ENCODE measurements around the gene KRTAP12-4. TPM values are rescaled to one million over a fixed set of nuclear protein-coding genes. Genes with fewer than 3 reads are reported as not detected.
"Not testable (repeated sequence)": the region's sequence is repeated elsewhere in the genome, so short reads cannot be mapped to it uniquely, and the experiment has no call there.

KRTAP12-4 gene, protein sequence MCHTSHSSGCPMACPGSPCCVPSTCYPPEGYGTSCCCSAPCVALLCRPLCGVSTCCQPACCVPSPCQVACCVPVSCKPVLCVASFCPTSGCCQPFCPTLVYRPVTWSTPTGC
- not detected for polyA plus RNA-seq

DNA sequence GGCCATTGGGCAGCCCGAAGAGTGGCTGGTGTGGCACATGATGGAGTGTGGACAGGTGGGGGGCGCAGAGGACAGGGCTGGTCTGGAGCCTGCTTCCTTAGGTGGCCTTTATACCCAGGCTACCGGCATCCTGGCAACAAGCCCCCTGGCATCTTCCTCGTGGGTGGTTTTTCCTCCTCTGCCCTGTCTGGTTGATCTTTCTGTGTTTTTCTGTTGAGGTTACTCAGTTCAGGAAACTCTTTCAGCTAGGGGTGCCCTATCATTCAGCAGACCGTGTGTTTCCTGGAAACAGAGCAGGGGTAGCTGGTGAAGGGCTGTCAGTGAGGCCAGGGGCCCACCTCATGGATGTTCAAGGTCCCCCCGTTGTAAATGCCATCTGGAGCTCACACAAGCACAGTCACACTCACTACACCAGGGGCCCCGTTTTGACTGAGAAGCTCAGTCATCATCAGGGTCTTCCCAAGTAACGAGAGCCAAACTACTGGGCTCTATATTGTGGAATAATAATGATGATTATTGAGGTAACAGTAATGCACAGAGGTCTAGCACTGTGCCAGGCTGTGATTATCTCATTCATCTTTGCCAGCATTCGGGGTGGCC, at the start of gene KRTAP12-4:
TSS of gene KRTAP12-4 (minus strand) at position 84 of the 600 bp plus-strand sequence. CDS start at position 39, 45 bp downstream.
- H3K27ac ChIP-seq (ENCODE audit: low read depth, low read length): no peak within 1 kb of the TSS
- WGBS, 3 donors: 66 to 67% (median 66%) methylated on average over 8 to 9 of the region's 9 CpGs

DNA sequence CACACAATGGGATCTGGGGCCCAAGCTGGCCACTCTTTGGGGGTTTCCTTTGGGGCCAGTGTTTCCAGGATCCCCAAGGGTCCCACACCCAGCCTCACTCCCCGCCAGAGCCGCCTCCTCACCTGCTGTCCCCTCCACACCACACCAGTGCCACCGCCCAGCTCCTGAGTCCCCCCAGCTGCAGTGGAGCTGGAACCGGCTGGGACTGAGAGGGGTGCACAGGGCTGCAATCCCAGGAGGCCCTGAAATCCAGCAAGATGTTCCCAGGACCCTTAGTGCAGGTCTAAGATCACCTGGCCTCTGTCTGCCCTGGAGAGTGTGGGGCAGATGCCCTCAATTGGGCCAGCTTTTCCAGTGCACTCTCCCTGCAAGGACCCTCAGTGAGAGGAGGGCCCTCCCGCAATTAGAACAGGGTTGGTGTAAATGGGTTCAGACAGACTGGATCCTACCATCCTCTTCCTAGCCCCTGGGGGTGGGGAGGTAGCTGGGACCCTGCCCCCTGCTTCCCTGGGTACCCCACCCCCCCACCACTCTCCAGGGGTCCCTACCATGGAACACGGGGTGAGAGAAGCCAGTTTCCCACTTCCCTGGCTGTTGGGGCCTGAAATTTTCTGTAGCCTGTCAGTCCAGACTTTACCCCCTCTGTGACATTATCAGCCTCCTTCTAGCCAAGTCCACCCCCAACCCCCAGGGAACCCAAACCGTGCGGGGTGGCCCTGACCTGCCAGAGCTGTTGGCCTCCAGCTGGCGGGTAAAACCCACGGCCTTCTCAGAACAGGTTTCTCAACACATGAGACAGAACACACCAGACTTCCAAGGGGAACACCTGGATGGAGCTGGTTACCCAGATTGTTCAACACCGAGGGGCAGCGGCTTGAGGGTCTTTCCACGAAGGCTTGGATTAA, 49.5 kb upstream of the KRTAP12-4 start:
- no peak overlapping the region for H3K27ac ChIP-seq (ENCODE audit: low read depth, low read length)
- WGBS, 3 donors: 34 to 39% (median 39%) methylated on average over 13 of the region's 13 CpGs

DNA sequence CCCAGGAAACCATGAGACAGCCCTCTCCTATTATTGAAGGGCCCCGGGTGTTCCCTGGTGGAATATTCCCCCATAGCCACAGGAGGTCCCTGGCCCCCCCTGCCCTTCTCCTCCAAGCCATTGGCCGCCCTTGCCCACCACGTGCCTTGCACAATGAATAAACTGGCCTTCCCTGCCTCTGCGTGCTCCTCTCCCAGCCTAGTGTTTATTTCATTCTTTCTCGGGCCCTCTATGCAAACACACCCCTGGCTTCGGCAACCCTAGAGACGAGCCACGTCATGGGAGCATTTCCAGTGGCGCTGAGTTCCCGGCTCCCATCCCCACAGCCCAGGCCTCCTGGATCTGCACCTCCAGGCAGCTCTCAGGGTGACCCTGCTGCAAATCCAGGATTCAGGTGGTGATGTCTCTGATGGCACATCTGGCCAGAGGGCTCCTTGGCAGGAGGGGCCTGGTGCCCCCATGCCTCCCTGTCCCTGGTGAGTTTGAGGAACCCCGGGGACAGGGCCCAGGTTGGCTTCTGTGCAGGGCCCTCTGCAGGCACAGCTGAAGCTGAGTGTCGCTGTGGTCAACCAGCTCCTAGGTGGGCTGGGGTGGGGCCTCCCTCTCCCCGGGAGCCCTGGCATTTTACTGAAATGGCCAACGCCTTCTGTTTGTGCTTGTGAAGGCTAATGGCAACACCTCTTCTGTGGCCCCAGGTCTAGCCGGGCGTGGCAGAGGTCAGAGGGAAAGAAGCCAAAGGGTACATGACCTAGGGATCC, 48.7 kb upstream of the KRTAP12-4 start:
- no peak overlapping the region for H3K27ac ChIP-seq (ENCODE audit: low read depth, low read length)
- WGBS, 3 donors: 35 to 51% (median 48%) methylated on average over 16 of the region's 16 CpGs

DNA sequence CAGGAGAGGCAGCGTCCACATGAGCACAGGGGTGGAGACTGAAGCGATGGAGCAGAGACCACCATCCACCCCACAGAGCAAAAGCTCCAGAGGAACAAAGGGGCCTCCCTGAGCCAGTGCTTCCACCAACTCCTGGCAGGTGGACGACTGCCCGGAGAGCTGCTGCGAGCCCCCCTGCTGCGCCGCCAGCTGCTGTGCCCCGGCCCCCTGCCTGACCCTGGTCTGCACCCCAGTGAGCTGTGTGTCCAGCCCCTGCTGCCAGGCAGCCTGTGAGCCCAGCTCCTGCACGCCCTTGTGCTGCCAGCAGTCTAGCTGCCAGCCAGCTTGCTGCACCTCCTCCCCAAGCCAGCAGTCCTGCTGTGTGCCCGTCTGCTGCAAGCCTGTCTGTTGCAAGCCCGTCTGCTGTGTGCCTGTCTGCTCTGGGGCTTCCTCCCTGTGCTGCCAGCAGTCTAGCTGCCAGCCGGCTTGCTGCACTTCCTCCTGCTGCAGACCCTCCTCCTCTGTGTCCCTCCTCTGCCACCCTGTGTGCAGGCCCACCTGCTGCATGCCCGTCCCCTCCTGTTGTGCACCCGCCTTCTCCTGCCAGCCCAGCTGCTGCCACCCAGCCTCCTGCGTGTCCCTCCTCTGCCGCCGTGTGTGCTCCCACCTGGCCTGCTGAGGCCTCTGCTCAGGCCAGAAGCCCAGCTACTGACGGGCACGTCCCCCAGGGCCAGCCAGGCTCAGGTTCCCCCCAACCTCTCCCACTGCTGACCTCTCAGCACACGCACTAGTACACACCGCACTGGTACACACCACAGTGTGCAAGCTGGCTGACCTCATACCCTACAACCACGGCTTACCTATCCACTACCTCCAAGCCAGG, 47.9 kb upstream of the KRTAP12-4 start:
- no peak overlapping the region for H3K27ac ChIP-seq (ENCODE audit: low read depth, low read length)
- 68 to 70% (median 70%) methylated on average over 20 to 22 of the region's 22 CpGs for WGBS, 3 donors

DNA sequence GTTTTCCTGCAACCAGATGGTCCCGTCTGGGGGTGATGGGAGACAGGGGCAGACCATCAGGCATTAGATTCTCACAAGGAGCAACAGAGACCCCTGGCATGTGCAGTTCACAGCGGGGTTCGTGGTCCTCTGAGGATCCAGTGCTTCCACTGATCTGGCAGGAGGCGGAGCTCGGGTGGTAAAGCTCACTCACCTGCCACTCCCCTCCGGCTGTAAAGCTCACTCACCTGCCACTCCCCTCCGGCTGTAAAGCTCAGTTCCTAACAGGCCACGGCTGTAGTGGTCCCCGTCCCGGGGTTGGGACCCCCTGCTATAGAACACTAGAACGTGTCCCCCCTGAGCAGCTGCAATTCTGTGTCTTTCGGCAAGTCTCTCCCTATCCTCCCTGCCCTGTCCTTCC, 47.1 kb upstream of the KRTAP12-4 start:
- 23 to 40% (median 38%) methylated on average over 12 of the region's 12 CpGs for WGBS, 3 donors
- no peak overlapping the region for H3K27ac ChIP-seq (ENCODE audit: low read depth, low read length)

DNA sequence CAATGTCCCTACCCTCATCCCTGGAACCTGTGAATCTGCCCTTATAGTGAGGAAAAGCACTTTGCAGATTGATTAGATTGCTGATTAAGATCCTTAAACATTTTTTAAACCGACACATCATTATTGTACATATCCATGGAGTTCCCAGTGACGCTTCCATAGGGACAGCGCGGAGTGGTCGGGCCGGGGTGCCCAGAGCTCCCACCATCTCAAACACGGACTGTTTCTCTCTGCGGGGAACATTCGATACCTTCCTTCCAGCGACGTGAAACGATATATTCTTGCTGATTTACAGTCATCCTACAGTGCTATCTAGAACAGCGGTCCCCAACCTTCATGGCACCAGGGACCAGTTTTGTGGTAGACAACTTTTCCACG, 46.6 kb upstream of the KRTAP12-4 start:
- 77 to 83% (median 82%) methylated on average over 14 of the region's 14 CpGs for WGBS, 3 donors
- H3K27ac ChIP-seq (ENCODE audit: low read depth, low read length): no peak overlapping the region

DNA sequence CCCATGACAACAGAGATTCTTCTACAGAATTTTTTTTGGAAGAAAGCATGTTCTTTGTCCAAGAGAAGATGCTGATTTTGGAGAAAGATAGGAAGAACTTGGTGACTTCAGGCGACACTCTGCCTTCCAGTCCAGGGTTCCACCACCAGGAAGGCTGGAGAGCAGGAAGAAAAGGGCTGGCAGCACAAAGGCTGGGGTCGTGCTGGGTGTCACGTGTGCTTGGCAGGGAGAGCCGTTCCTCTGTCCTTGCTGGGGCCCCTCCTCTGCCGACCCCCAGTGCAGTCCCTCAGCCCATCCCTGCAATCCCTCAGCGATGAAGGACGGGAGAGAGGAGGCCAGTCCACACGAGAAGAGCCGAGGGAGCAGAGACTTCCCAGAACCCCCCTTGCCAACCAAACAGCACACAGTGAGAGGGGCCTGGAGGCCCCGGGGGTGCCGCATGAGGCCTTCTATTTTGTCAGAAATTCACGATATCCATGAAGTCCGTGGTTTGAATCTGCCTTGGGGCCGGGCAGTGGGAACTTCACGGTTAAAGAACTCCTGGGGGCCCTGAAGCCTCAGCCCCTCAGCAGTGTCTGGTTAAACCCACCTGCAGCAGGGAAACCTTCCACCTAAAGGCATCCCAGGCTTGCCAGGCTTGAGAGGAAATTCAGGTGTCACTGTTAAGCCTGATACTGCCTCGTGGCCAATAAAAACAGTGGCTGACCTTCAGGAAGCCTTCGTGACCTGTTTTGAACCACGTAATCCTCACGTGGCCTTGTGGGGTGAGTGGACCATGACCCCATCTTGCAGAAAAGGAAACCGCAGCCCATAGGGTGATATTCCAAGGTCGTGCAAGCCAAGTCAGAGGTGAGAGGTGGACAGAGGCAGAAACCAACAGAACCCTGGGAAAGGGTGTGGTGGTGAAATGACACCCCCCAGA, 45.9 kb upstream of the KRTAP12-4 start:
- H3K27ac ChIP-seq (ENCODE audit: low read depth, low read length): no peak overlapping the region
- WGBS, 3 donors: 40 to 53% (median 41%) methylated on average over 21 of the region's 21 CpGs

DNA sequence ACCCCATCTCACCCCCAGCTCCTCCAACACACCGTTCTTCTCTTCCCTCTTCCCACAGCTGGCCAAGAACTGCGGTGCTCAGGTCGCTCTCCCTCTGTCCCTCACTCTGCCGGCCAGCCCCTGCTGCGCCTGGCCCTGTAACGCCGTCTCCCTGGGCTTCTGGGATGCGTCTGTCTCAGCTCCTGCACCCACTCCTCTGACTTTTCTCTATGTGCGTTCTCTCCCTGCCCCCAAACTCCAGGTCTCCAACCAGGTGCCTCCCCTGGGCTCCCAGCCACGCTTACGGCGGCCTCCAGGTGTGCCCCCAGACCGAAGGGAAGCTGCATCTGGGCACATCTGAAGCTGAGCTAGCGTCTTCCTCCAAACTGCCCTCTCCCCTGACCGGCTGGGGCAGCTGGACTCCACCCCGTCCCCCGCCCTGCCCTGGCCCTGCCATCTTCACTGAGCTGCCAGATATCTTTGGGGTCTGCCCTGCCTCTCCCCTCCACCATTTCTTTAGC, 45.1 kb upstream of the KRTAP12-4 start:
- WGBS, 3 donors: 40 to 51% (median 47%) methylated on average over 17 of the region's 17 CpGs
- no peak overlapping the region for H3K27ac ChIP-seq (ENCODE audit: low read depth, low read length)

DNA sequence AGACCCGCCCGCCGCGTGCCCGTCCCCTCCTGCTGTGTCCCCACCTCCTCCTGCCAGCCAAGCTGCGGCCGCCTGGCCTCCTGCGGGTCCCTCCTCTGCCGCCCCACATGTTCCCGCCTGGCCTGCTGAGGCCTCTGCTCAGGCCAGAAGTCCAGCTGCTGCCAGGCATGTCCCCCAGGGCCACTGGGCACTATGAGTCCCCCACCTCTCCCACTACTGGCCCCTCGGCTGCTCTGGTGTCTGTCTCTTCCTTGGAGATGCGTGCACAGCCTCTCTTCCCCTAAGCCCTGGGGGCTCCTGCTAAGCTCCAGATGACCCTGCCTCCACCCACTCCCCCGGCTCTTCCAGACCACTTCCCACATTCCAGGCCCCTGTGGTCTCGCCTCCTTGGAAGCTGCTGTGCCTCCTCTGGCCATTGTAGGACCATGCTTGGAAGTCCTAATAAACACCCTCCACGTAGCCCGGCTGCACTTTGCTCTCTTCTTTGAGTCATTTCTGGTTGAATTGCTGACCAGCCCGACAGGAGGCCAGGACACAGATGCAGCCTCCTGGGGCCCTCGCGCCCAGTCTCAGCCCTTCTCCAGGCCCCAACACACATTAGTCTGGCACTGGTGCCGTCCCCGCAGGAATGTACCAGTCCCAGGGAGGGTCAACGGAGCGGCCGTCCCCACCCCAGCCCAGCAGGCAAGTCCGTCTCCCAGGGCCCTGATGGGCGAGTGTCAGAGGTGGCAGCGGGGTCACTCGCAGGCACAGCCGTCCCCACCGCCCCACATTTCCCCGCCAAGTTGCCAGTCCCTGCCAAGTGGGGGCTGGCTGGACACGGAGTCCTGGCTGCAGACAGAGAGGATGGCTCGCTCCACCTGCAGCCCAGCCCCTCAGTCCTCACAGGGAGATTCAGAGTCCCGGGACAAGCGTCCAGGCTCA, 43.6 kb upstream of the KRTAP12-4 start:
- no peak overlapping the region for H3K27ac ChIP-seq (ENCODE audit: low read depth, low read length)
- whole genome bisulfite sequencing, 3 donors: 28 to 36% (median 32%) methylated on average over 30 to 35 of the region's 35 CpGs

DNA sequence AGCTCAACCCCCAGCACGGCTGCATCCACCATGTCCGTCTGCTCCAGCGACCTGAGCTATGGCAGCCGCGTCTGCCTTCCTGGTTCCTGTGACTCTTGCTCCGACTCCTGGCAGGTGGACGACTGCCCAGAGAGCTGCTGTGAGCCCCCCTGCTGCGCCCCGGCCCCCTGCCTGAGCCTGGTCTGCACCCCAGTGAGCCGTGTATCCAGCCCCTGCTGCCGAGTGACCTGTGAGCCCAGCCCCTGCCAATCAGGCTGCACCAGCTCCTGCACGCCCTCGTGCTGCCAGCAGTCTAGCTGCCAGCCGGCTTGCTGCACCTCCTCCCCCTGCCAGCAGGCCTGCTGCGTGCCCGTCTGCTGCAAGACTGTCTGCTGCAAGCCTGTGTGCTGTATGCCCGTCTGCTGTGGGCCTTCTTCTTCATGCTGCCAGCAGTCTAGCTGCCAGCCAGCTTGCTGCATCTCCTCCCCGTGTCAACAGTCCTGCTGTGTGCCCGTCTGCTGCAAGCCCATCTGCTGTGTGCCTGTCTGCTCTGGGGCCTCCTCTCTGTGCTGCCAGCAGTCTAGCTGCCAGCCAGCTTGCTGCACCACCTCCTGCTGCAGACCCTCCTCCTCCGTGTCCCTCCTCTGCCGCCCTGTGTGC, 42.8 kb upstream of the KRTAP12-4 start, which contains the start of gene KRTAP10-12:
TSS of gene KRTAP10-12 (plus strand) at position 1 of the 639 bp plus-strand sequence. CDS start at position 31, 30 bp downstream.
- H3K27ac ChIP-seq (ENCODE audit: low read depth, low read length): not testable (repeated sequence)
- WGBS, 3 donors: 30 to 43% (median 42%) methylated on average over 16 to 19 of the region's 21 CpGs

DNA sequence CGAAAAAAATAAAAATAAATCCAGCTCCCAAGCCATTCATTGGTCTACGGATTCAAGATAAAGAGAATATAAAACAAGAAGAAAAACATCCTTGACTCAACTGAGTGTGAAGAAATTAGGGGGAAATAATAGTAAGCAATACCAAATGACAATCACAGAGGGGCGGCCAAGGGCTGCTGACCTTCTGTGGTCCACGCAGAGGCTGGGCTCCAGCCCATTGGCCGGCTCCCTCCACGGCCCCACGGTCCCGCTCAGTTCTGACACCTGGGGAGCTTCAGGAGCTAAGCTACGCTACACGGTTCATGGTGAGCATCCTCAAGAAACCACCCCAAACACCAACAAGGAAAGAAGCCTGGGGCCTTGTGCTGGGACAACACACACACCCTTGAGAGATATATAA, 42.1 kb upstream of the KRTAP12-4 start:
- WGBS, 3 donors: 64 to 74% (median 71%) methylated on average over 10 of the region's 10 CpGs

DNA sequence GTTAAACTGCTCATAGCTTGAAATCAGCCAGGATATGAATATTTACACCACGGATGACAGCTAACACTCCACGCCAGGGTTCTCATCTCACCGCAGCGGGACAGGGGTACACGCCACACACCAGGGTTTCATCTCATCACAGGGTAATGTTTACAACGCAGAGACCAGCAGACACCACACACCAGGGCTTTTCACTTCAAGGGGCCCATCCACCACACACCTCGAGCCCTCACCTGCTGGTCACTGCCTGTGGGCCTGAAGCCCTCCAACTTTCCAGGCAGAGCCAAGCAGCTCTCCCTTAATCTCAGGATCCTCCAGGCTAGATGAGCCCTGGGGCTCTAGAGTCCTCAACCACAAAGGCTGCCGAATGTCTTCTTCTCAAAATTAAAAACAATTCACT, 41.2 kb upstream of the KRTAP12-4 start:
- no peak overlapping the region for H3K27ac ChIP-seq (ENCODE audit: low read depth, low read length)
- 66 to 77% (median 74%) methylated on average over 8 of the region's 8 CpGs for WGBS, 3 donors

More for the DNA sequence above, 42.1 kb upstream of the KRTAP12-4 start:
- H3K27ac ChIP-seq (ENCODE audit: low read depth, low read length): no peak overlapping the region

DNA sequence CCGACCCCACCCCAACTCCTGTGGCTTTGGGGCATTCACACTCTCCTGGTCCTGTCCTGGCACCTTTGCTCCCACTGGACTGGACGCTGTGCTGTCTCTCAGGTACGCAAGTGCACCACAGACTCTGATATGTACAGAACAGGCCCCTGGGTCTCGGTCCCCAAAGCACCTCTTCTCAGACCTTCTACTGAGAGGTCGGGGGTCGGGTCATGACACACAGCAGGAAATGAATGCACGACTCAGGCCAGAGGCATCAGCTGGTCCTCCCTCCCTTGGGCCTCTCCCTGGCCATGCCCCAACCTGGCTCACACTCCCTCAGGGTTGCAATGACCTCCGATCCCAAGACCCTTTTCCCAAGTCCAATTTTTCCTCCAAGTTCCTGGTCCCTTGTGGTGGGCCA, 40.7 kb upstream of the KRTAP12-4 start:
- H3K27ac ChIP-seq (ENCODE audit: low read depth, low read length): no peak overlapping the region

DNA sequence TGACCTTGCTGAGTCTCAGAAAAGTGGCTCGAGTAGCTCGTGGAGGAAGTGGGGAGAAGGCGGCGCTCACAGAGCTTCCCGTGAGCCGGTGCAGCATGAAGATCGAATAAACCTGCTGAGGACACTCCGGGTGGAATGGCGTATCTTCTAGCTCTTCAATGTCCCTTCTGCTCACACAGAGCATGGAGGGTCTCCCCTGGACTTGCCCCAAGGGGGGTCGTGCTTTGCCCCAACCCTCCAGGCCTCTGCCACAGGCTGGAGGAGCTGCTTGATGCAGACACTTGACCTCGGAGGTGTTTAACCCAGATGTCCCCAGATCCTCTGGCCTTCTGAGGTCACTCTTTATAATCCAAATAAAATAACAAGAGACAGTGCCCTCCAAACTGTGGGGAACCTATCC, 40.3 kb upstream of the KRTAP12-4 start:
- 53 to 69% (median 64%) methylated on average over 11 of the region's 11 CpGs for WGBS, 3 donors
- H3K27ac ChIP-seq (ENCODE audit: low read depth, low read length): no peak overlapping the region

More for the DNA sequence above, 40.7 kb upstream of the KRTAP12-4 start:
- WGBS, 3 donors: 54 to 68% (median 65%) methylated on average over 7 to 8 of the region's 8 CpGs

DNA sequence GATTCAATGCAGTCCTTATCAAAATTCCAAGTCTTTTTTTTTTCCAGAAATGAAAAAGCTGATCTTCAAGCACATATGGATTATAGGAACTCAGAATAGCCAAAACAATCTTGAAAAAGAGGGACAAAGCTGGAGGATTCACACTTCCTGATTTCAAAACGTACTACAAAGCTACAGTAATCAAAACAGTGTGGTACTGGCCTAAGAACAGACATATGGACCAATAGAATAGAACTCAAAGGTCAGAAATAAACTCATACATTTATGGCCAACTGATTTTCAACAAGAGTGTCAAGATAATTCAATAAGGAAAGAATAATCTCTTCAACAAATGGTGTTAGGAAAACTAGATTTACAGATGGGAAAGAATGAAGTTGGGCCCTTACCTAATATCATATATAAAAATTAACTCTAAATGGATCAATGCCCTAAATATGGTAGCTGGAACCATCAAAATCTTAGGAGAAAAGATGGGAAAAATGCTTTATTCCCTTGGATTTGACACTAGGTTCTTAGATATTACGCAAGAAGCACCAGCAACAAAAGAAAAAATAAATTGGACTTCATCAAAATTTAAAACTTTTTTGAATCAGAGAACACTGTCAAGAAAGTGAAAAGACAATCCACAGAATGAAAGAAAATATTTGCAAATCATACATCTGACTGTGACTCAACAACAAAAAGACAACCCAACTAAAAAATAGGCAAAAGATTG, 38.5 kb upstream of the KRTAP12-4 start:
- 45 to 49% (median 49%) methylated on average over 2 of the region's 2 CpGs for WGBS, 3 donors

More for the DNA sequence above, 38.5 kb upstream of the KRTAP12-4 start:
- no peak overlapping the region for H3K27ac ChIP-seq (ENCODE audit: low read depth, low read length)

Measured in adipose tissue (tissue), 3 donors.